ENCODE results near the gene MMP20.

GRCh38 chr11:102582140-102582539, 43.0 kb downstream of the MMP20 start:
- no peak for TF ChIP-seq CTCF (IDR thresholded peaks at IDR 0.05)
- no peak for TF ChIP-seq POLR2A (IDR thresholded peaks at IDR 0.05)
